Embryonic facial prominence (tissue), 1 donor: ENCODE data around the gene GAB2.
"Not testable (repeated sequence)": the region's sequence is repeated elsewhere in the genome, so short reads cannot be mapped to it uniquely, and the experiment has no call there.

ENCODE experiments used
- DNase-seq: peaks from one replicate; pipeline ENCODE4 v3.0.0-alpha.2; 2016; ENCODE audit errors: extremely low spot score

GAB2 gene

DNA sequence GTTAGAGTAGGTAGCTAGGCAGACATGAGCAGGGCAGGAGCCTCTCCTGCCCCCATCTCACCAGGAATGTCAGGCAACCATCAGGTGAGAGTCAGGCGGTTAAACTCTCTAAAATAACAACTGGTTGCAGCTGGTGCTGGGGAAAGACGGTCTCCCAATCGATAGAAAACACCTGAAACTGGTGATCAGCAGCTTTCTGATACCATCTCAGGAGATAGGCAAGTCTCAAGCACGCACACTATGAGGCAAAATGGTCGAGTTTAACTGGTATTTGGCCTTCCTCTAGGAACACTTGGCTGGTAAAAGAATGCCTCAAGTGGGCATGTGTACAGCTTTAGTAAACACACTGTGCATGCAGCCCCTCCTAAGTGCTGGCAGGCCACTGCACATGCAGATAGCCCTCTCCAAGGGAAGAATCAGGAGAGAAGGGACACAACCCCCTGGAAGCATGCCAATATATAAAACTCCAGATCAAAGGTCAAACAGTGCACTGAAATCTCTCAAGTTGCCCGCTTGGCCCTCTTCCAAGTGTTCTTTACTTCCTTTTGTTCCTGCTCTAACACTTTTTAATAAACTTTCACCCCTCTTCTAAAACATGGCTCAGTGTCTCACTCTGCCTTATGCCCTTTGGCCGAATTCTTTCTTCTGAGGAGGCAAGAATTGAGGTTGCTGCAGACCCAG, 140.2 kb downstream of the GAB2 start:
- DNase-seq: no peak

DNA sequence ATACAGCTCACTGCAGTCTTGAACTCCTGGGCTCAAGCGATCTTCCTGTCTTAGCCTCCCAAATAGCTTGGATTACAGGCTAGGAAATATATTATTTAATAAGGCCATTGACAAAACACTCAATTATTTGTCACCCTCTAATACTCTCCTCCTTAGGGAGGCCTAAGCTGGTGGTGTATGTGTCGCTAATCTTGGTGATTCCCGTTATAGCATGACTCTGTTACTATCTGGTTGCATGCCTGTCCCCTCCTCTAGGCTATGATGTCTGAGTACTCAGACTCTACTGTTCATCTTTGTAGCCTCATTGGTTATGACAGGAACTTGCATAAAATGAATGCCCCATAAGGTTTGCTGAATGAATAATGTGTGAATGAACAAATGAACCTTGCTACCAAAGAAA, 141.3 kb downstream of the GAB2 start:
- no peak for DNase-seq

DNA sequence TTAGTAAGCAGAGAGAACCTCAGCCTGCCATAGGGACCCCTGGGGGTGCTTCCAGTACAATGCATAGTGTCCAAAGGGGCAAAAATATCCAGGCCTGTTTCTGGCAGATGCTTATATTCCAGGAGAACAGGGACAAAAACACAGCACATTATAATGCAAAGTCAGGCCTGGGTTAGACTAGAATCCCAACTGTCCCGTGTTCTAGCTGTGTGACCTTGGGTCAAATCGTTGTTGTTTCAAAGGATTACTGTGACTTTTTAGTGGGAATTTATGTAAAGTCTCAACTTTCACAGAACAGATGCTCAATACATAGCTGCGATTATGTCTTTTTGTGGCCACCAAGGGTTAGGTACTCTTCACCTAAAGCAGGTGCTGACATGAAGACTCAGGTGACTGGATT, 142.9 kb downstream of the GAB2 start:
- no peak for DNase-seq

DNA sequence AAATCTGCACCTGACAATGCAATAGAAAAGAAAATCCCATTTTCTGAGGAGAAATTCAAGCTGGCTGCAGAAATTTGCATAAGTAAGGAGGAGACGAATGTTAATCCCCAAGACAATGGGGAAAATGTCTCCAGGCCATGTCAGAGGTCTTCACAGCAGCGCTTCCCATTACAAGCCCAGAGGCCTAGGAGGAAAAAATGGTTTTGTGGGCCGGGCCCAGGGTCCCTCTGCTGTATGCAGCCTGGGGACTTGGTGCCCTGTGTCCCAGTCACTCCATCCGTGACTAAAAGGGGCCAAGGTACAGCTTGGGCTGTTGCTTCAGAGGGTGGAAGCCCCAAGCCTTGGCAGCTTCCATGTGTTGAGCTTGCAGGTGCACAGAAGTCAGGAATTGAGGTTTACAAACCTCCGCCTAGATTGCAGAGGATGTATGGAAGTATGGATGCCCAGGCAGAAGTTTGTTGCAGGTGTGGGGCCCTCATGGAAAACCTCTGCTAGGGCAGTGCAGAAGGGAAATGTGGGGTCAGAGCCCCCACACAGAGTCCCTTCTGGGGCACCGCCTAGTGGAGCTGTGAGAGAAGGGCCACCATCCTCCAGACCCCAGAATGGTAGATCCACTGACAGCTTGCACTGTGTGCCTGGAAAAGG, 144.9 kb downstream of the GAB2 start:
- DNase-seq: not testable (repeated sequence)

DNA sequence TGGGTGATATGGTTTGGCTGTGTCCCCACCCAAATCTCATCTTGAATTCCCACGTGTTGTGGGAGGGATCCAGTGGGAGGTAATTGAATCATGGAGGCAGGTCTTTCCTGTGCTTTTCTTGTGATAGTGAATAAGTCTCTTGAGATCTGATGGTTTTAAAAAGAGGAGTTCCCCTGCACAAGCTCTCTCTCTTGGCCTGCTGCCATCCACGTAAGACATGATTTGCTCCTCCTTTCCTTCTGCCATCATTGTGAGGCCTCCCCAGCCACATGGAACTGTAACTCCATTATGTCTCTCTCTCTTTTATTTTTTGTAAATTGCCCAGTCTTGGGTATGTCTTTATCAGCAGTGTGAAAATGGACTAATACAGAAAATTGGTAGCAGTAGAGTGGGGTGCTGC, 145.8 kb downstream of the GAB2 start:
- not testable (repeated sequence) for DNase-seq

DNA sequence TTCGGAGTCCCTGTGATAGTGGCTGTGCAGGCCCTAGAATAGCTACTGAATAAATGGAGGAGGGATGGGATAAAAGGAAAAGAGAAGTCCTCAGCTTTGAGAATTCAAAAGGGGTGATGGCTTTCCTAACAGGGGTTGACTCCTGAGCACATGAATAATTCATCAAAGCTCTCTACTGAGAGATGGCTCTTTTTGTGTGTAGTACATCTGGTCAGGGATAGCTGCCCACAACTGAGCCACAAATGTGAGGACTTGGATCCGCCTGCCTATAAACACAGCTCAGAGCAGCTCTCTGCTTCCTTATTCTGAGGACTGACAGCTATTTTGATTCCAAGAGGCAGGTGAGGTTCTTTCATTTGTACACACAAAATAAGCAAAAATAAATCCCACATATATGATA, 146.6 kb downstream of the GAB2 start:
- no peak for DNase-seq

DNA sequence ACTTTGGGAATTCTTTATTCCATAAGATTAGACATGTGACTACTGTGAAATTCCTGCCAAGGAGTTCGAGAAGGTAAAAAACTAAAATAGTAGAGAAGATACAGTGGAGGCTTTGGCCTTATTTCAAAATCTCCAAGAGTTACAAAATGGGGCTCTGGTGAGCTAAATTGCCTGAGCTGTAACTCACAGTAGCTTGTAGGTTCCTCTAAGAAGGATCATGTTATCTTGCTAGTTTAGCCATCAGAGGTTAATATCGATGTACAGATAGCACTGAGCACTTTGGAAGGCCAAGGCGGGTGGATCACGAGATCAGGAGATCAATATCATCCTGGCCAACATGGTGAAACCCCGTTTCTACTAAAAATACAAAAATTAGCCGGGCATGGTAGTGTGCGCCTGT, 147.8 kb downstream of the GAB2 start:
- no peak for DNase-seq

DNA sequence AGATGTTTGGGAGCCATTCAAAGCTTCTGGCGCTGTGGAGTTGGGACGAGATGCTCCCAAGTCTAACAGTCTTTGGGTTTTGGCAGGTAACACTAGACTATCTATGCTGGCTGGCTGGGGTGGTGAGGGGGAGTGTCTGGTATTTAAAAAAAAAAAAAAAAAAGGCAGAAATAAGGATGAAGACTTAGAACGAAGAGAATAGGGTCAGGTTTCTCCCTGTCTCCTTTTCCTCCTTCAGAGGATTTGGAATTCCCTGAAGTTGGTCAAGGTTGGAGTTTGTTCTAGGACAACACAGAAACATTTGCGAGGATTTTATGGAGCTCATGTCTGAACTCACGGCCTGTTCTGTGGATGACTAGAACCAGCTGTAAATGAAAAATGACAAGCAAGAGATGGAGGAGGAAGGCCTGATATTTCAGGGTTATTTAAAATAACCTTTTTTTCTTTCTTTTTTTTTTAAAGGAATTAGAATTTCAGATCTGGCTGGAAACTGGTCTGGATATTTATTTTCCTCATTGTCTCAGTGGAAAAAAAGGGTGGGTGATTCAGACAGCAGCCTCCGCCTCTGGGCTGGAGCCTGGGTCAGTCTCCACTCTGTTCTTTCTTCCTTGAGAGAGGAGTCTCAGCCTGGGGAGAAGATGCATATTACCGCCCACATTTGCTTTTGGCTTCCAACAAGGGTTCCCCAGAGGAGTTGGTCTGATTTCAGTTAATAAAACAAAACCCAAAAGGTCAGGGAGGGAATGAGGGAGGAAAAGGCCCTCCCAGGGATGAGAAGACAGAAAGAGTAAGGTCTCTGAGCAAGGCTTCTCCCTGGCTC, 148.8 kb downstream of the GAB2 start:
- no peak for DNase-seq

DNA sequence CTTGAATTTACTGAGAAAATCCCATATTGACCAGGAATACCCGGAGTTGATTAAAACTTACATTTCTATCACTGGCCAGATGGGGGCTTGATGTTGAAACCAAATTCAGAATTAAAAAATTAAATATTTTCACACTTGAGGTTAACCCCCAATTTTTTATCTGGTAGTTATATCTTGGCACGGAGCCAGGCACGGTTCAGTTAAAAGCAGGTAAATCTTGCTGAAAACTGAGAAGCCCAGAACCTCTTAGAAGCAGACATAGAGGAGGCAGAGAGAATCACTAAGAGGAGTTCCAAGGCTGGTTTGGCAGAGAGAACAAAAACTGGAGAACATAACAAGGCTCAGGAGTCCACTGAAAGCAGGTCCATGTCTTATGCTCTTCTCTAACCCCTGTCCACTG, 151.2 kb downstream of the GAB2 start:
- DNase-seq: no peak

DNA sequence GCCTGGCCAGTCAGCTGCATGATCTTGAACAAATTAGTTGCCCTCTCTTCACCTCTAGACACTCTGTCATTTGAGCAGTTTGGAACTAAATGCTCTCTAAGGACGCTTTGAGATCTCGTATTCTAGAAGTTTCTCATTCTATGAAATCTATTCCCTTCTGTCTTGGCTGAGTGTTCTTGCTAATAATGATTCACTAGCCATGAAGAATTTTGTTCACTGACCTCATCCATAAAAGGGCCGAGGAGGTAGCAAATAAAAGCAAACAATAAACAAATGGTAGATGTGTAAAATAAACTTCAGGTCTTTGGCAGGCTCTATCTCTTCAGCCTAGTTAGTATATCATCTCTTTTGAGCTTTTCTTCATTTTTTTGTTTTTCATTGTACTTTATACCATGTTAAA, 152.3 kb downstream of the GAB2 start:
- DNase-seq: no peak

DNA sequence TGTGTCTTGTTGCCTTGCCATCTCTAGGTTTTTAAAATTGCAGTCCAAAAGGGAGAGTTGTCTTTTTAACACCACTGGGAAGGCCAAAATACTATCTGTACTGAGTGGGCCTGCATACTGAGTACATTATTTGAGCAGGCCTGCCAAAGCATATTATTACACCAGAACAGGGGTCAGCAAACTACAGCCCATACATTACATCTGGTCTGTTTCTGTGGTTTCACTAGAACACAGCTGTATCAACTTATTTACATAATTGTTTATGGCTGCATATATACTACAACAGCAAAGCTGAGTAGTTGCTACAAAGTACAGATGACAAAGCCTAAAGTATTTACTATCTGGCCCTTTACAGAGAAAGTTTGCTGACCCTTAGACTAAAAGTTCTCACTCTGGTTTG, 154.9 kb downstream of the GAB2 start:
- no peak for DNase-seq

DNA sequence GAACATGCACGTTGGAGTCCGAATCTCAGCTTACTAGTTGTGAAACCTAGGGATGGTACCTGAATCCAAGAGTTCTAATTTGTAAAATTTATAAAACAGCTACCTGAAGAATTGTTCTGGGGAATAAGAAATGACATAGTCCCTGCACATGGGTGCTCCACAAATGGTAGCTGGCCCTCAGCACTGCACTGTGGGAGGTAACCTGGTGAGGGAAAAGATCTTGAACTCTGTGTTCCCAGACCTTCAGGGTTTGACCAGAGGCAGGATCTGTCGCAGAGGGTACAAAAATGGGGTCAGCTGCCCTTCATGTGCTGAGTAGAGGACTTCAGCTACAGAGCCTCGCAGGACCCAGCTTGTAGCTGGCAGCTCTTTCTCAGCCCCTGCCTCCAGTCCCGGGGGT, 155.4 kb downstream of the GAB2 start:
- DNase-seq: no peak

DNA sequence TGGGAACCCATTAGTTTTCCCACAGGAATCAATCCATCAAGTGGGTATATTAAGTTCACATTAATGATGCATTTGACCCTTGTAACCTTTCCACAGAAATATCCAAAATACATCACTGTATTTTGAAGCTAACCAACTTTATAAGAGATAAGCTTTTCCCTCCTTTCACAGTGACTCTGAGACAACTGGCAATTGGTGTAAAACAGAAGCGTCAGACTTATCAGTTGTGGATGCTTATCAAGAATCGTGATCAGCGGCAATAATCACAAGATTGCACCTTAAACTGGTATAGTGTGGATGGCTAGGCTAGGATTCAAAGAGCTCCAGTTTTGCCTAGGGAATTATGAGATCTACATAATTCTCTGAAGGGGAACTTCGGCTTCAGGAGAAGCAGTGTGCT, 155.8 kb downstream of the GAB2 start:
- no peak for DNase-seq

DNA sequence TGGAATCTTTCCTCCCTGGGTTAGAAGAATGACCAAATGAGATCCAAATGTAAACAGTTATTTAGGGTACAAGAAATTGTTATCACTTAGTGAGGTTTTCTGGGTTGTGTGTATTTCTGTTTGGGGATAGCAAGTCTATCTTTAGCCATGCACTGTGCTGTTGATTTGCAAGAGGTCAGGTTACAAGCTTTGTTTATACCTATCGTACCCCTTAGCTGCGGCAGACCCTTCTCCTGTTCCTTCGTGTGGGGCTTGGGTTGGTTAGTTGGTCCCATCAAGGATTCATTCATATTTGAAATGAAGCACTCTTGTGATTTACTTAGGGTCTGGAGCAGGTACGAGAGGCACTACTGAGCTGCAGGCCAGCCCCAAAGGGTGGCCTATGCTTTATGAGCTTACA, 156.3 kb downstream of the GAB2 start:
- no peak for DNase-seq

DNA sequence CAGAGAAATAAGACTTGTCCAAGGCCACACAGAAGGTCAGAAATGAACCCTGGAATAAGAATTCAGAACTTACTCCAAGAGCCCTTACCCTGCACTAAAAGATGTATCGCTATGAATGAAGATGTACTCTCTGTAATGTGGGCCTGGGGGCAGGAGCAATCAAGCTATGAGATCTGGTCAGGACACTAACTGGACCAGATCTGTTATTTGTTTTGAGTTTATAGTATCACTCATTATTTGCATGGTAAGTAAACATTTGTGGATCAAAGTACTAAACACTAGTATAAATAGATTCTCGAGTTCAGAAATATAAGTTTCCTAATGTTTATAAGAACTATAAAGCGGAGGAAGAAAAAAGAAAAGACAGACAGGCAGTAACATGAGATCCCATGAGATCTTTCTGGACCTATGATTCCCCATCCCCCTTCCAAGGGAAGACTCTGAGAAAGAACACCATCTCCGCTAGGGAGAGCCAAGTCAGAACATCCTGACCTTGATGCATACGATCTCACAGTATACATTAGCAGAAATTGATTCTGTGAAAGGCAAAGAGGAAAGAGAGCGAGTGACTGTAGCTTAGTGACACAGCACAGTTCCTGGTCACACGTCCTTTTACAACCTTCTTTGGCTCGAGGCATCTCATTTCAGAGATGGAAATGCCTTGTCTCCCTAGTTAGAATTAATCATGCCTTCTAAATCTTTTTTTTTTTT, 157.7 kb downstream of the GAB2 start:
- no peak for DNase-seq

DNA sequence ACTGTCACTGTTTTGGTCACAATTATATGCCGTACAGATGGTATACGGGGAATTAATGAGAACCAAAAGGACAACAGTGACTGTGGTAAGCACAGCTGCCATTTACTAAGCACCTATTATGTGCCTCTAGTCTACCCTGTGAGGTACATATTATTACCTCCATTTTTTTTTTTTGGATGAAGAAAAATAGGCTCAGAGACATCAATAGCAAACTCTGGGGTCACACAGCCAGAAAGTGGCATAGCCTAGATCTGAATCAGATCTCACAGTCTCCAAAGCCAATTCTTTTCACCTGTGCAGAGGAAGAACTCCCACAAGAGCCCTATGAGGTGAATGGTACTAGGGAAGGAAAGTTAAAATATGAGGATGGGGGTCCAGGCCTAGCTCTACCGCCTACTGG, 160.0 kb downstream of the GAB2 start:
- no peak for DNase-seq

DNA sequence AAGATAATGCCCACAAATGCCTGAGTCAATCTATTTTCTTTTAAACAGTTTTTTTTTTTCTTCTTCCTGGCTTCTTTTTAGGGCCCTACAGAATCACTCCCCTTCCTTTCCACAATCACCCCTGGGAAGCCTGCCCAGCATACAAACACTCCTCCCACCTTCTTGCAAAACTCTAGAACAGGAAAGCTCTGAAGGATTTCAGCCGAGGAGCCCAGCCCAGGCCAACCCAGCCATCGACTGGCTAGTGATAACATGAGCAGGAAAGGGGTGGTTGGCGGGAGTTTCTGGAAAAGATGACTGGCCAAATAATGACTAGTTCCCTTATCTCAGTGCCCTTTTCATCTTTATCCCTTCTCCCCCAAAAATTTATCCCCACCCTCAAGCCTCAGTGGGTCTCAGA, 160.7 kb downstream of the GAB2 start:
- DNase-seq: no peak

DNA sequence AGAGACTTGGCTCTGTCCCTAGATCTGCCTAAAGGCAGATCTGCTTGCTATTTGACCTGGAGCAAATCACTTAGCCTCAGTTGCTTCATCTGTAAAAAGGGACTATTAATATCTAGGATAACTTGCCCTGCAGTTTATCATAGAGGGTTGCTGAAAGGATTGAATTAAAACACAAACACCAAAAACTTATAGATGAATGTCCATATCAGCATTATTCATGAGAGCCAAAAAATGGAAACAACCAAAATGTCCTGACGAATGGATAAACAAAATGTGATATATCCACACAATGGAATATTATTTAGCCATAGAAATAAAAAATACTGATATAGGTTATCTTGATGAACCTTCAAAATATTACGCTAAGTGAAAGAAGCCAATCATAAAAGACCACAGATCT, 161.7 kb downstream of the GAB2 start:
- DNase-seq: no peak

DNA sequence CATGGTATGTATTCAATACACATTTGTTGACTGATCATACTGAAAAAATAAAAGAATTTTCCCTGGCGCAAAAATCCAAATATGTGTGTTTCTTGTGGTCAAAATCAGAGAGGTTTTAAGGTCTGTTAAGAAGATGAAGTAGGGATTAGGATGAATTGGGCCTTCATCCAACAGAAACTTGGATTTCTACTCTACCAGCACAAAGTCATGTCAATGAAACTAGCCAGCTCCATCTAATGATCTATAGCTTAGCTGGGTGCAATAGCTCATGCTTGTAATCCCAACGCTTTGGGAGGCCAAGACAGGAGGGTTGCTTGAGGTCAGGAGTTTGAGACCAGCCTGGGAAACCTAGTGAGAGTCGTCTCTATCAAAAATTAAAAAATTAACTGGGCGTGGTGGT, 163.4 kb downstream of the GAB2 start:
- DNase-seq: no peak

DNA sequence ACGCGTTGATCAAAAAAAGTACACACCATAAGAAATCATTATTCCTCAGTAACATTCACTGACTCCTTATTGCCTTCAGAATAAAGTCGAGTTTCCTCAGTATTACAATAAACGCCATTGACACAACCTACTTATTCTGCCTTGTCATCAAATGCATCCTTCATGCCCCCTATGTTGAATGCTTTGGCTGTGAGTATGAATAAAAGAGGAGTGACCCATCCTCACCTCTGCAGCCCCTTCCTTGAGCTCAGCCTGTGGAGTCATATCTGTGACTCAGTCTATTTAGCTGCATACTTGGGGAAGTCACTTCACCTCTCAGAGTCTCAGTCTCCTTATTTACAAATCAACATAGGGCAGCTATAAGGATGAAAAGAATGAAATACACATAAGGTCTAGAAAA, 163.8 kb downstream of the GAB2 start:
- no peak for DNase-seq

DNA sequence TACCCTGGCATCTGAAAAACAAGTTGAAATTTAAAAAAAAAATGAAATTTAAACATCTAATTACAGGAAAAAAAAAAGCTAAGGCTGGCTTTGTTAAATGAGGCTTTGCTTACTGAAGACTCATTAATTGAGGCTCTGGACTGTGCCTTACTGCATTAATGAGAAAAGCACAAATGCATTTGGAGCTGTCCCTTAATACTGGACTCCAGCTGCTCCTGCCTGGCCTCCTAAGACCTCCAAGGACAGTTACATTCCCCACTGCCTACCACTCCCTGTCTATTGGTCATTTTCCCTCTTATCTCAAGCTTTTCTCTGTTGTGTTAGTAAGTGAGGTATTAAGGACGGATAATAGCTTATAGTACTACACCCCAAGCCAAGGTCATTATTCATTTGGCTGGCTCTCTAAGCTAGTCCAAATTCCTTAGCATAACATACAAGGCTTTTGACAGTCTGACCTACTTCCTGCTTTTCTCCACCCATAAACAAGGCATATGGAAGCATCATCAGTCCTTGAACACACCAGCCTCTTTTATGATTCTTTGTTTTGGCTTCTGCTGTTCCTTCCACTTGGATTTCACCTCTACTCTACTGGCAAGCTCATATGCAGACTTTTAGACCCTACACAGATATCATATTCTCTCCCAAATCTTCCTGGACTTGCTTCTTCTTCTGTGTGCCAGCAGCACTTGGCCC, 166.4 kb downstream of the GAB2 start:
- DNase-seq: no peak

DNA sequence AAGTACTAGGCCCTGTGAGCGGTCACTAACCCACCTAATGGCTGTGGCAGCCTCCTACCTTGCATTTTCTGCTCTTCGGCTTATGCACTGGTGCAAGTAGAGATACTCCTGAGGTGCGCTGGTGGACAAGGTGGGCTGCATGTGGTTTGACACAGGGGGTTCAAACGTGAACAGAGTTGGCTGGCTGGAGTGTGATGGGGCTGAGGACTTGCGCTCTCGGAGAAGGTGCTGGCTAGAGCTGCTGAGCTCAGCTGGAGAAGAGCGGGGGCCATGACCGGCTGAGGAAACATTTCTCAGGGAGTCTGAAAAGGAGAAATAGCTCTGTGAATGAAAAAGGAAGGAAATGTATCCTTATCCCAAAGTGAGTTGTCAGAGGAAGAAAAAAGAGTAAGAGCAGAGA, 167.5 kb downstream of the GAB2 start:
- DNase-seq: no peak
